ENCODE data around the gene OBSCN.

GRCh38 chr1:228163007-228163753 lies 44.7 kb upstream of the OBSCN start:
- TF ChIP-seq, protein P1, sequence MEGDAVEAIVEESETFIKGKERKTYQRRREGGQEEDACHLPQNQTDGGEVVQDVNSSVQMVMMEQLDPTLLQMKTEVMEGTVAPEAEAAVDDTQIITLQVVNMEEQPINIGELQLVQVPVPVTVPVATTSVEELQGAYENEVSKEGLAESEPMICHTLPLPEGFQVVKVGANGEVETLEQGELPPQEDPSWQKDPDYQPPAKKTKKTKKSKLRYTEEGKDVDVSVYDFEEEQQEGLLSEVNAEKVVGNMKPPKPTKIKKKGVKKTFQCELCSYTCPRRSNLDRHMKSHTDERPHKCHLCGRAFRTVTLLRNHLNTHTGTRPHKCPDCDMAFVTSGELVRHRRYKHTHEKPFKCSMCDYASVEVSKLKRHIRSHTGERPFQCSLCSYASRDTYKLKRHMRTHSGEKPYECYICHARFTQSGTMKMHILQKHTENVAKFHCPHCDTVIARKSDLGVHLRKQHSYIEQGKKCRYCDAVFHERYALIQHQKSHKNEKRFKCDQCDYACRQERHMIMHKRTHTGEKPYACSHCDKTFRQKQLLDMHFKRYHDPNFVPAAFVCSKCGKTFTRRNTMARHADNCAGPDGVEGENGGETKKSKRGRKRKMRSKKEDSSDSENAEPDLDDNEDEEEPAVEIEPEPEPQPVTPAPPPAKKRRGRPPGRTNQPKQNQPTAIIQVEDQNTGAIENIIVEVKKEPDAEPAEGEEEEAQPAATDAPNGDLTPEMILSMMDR (IDR thresholded peaks at IDR 0.05) = no peak
- no peak for TF ChIP-seq EZH2 (IDR thresholded peaks at IDR 0.05)
- TF ChIP-seq EZH2phosphoT487 (IDR thresholded peaks at IDR 0.05) = no peak
